Measurements from ENCODE around the gene FAM177A1.

FAM177A1 gene

DNA sequence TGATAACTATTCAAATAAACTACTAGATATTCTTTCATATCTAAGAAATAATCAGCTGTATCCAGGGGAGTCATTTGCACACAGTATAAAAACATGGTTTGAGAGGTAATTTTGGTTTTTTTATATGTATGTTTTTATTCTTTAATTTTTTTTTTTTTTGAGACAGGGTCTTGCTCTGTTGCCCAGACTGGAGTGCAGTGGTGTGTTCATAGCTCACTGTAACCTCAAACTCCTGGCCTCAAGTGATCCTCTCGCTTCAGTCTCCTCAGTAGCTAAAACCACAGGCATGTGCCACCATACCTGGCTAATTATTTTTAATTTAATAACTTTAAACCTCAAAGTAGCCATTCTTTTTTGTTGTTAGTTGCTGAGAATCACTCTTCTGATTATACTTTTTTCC, 78.1 kb downstream of the FAM177A1 start:
- Histone ChIP-seq H3K27ac (ENCODE audit: low read depth, low read length) (no peak overlapping the region), H3K9me3 (ENCODE audit: insufficient read depth, low read depth, low read length) (no peaks in the 10 kb centered on the region), H3K4me1 (ENCODE audit: insufficient read depth, low read length) (peaks cover 10% of the 10 kb centered on the region), H3K4me3 (ENCODE audit: low read length) (no peak overlapping the region; the same call in 1 of the 2 replicates), H3K36me3 (ENCODE audit: insufficient read depth, low read length) (peaks cover 8% of the 10 kb centered on the region; the same call in 1 of the 2 replicates), H3K27me3 (ENCODE audit: insufficient read depth, low read length) (no peaks in the 10 kb centered on the region), H3K9ac (ENCODE audit: low read depth, low read length) (no peak overlapping the region)
- WGBS: 79% methylated on average over 1 of the region's 1 CpG
